Measurements from ENCODE around the gene CACNA2D3.

CACNA2D3 gene

DNA sequence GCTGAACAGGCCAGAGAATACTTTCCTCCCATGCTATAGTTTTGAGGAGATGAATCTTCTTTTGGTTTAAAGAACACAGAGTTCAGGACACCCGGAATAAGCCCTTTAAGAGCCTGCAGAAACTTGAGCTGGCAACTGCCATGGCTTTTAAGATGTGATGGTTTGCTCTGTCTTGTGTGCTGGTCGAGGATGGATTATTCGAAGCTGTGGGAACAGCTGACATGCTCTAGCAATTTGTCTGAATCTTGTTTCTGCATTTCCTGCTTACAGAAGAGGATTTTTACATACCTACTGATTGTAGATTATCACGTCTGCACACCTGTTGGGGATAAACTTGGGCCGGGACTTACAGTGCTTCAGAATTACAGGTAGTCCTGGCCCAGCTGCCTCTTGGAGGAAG is 408.6 kb downstream of the CACNA2D3 start:
- no peak for DNase-seq

DNA sequence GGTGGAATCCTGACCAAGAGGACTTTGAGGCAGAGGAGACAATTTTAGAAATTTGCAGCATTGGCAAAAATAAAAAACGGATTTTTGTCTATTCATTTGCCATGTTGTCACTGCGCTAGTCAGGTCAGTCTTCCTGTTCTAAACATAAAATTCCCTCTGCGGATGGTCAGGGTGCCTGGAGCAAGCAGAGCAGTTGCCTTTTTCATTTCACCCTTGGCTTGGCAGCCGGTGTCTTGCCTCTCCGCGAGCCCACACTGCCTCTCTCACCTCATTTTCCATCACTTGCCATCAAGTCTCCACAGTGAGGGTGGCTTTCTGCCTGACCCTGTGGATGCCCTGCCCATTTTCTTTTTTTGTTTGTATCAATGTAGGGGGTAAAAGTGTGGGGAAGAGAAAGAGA is 409.4 kb downstream of the CACNA2D3 start:
- DNase-seq, result no peak

DNA sequence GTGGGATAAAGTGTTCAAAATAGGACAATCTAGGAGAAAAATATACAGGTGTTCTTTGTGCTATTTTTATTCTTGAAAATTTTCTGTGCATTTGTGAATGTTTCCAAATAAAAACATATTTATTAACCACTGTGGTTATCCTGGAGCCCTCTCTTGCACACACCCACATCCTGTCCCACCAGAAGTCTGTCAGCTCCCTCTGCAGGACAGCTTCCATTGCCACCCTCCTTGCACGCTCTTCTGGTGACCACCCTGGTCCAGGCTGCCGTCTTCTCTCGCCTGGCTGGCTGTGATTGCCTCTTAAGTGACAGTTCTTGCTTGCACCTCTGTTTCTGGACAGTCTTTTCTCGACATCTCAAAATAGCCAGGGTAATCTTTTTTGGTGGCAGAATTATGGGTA is 411.5 kb downstream of the CACNA2D3 start:
- no peak for DNase-seq

GRCh38 chr3:54535619-54536018 is 413.3 kb downstream of the CACNA2D3 start:
- DNase-seq, result no peak

- DNase-seq, result no peak
These were observed 414.1 kb downstream of the CACNA2D3 start for GRCh38 chr3:54536450-54536849.

- DNase-seq, result no peak
These were observed 415.2 kb downstream of the CACNA2D3 start for GRCh38 chr3:54537506-54537905.

DNA sequence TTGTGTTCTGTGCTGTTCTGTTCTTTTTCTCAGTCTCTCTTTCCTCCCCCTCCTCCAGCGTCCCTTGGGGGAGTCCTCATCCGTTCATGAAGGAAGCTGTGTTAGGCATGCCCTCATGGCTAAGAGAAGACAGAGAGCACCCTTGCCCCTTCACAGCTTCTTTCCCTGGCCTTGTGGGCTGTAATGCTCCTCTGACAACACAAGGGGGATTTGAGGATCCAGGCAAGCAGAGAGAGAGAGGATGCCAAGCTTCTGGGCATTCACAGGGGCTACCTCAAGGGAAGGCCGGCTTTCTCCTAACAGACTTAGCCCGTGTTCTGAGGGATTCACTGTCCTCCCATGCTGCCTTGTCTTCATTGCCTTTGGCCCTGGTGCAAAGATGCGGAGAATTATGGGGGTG is 416.0 kb downstream of the CACNA2D3 start:
- DNase-seq, result no peak

- DNase-seq, result no peak
These were observed 419.0 kb downstream of the CACNA2D3 start for GRCh38 chr3:54541369-54541768.

GRCh38 chr3:54543446-54543845 is 421.1 kb downstream of the CACNA2D3 start:
- no peak for DNase-seq

- no peak for DNase-seq
These were observed 424.7 kb downstream of the CACNA2D3 start for GRCh38 chr3:54547051-54547450.

DNA sequence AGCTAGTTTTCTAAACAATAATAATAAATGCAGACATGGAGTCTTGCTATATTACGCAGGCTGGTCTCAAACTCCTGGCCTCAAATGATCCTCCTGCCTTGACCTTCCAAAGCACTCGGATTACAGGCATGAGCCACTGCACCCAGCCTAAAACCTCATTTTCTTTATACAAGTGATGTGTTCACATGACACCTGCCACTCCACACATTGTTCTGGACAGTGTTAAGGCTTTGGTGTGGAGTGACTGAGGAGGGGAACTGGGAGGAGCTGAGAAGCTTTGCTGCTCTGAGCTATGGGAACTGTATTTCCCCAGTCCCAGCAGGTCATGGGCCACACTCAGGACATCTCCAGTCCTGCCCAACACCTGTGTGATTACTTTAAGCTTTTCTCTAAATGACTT is 425.5 kb downstream of the CACNA2D3 start:
- no peak for DNase-seq

DNA sequence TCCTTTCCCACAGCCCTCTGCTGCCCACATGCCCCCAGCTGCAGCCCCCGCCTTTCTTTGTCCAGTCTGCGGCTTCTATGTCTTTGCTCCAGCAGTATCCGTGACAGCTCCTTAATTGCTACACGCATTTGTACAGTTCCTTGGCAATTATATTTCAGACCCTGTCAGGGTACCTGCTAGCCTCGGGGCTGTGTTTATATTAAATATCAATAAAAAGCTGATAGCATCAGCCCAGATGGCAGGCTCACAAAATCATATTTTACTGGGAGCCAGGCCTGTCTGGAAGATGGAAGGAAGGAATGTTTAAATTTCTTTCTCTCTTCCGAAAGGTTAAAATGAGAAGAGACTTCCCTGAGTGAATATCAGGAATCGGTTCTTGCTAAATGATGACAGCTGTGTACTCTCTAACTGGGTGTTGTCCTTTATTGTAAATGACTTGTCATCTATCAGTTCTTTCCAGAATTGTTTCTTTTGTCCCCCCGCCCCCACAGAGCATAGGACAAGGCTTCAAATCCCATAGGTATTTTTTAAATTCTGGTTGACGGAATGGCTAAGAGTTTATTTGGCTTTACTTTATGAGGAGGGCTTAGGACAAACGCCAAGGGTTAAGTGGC is 427.4 kb downstream of the CACNA2D3 start:
- DNase-seq, result no peak

DNA sequence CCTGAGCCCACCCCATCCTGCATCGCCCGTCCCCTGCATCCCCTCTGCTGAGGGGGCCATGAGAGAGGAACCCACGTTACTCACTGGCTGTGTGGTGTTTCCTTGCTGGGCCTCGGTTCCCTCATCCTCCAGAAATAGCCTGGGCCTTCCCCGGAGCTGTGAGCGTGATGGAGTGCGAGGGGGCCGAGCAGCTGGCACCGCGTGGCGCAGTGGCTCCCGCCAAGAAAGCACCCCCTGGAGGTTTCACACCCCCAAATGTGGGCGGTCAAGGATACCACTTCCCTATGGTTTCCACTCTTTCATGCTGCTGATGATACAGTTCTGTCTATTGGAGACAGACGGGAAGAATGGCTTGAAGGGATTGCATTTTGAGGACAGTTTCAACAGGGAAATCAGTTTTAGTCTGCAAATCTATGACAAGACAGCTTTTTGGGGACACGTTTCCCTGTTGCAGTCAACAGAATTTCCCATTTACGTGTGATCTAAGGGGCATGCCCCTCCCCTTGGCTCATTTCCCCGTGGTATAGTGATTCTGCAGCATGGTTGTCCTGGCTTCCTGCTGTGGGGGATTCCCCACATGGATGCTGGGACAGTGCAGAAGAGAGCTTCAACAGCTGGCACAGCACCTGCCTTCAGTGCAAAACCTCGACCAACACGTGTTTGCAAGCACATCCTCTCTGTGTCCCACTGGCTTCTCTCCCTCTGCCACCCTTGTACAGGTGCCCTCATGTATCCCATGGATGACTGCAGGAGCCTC is 428.0 kb downstream of the CACNA2D3 start:
- DNase-seq, result no peak

- DNase-seq, result no peak
These were observed 434.3 kb downstream of the CACNA2D3 start for GRCh38 chr3:54556630-54557029.

DNA sequence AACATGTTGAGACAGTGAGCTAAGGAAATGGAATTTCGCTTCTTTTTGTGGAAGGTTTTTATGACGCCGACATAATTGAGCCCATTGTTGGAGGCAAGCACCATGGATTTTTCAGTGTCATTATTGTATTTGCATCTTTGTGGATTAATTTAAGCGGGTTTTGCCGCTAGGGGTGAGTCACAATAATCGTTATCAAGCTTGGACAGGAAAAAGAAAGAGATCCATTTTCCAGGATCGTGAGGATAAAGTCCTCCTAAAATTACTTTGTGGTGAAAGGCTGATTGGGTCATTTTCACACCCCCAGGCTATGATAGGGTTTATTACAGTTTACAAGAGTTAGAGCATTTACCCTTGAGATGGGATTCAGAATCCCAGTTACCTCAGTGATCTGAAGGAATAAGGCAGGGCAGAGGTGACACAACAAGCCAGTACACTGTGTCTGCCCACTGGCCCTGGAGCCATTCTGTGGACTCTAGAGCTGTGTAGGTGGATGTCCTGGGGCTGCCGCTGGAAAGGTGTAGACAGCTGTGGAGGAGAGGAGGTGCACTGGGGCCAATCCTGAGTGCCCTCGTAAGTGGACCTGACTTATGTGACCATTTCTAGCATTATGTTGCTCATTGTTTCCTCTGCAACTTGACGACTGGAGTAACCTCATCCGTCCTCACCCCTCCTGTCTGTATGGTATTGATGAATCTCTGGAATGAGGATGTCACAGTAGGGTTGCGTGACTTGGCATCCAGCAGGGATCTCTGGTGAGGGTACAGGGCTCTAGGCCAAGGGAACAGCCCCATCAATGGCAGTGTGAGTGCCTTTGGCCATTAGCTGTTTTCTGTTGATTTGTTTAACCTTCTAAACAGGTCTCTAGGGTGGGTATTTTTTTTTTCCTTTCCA is 435.4 kb downstream of the CACNA2D3 start:
- DNase-seq, result no peak

- no peak for DNase-seq
These were observed 441.3 kb downstream of the CACNA2D3 start for GRCh38 chr3:54563501-54564200.

DNA sequence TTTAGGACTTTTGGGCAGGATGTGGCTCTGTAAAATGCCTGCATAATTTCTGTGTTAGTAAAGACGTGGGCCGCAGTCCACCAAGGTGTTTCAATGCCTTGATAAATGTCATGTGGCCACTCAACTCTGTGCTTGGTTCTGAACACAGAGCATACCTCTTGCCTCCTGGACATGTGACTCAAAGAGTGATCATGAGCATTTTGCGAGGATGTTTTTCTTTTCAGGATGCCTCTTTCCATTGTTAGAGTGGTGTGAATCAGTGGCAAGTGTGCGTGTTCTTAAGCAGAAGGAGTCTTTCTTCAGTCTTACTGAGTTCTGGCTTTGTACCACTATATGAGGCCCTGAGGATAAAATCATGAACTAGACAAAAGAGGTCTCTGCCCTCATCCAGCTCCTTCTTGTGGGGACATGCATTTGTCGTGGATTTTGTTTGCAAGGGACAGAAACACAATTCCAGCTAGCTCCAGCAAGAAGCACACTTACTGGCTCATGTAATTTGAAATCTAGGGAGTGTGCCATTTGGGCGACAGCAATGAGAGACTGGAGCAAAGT is 442.1 kb downstream of the CACNA2D3 start:
- DNase-seq, result no peak

GRCh38 chr3:54565956-54566355 is 443.6 kb downstream of the CACNA2D3 start:
- DNase-seq, result no peak

GRCh38 chr3:54567949-54568348 is 445.6 kb downstream of the CACNA2D3 start:
- no peak for DNase-seq

DNA sequence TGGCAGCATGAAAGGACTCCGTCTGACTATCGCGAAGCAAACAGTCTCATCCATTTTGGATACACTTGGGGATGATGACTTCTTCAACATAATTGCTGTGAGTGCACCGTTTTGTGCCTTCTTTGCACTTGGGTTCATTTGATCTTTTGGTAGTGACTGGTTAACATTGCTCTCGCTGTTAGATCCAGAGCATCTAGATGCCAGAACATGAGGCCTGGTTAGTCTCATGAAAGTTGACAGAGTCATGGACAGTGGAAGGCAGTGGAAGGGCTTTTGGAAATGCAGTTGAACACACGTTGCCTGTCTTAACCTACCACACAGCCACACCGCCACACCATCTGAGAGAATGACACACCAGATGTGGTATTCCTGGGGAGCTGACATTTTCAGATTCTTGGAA is 447.7 kb downstream of the CACNA2D3 start:
- no peak for DNase-seq

GRCh38 chr3:54572197-54572895 is 450.0 kb downstream of the CACNA2D3 start:
- DNase-seq, result no peak

DNA sequence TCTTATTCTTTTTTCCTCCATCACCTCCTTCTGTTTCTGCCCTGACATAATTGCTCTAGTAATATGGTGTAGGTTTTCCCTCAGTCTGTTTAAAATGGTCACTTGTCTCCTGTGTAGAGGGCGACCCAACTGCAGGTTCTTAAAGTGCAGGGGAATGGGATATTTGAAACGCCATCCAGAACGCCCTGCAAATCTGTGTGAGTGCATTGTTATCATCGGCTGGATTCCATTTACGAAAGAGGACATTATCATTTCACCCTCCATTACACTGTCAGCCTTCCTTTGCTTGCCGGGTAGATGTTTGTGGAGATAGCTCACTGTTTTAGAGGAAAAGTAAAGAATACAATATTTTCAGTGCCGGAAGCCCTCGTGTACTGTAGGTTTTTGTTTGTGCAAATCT is 451.5 kb downstream of the CACNA2D3 start:
- no peak for DNase-seq

All from right kidney (tissue), 1 donor.